Glutamatergic neuron (in vitro differentiated cells): ENCODE data around the gene CCDC187. TPM values are rescaled to one million over a fixed set of nuclear protein-coding genes. Genes with fewer than 3 reads are reported as not detected.

Source experiments
- DNase-seq: peaks from one replicate; pipeline ENCODE4 v3.0.0; 2022
- H3K27ac Mint-ChIP-seq: one replicate; pipeline ENCODE4 v1.8.0; 2020; ENCODE audit warnings: mild to moderate bottlenecking, mixed read lengths, inconsistent platforms; ENCODE audit not compliant: unreplicated experiment
- H3K27me3 Mint-ChIP-seq: one replicate; pipeline ENCODE4 v1.8.0; 2020; ENCODE audit warnings: mild to moderate bottlenecking, moderate library complexity, mixed read lengths, inconsistent platforms; ENCODE audit not compliant: unreplicated experiment
- H3K36me3 Mint-ChIP-seq: one replicate; pipeline ENCODE4 v1.8.0; 2020; ENCODE audit warnings: mild to moderate bottlenecking, mixed read lengths, inconsistent platforms; ENCODE audit not compliant: unreplicated experiment
- H3K4me1 Mint-ChIP-seq: one replicate; pipeline ENCODE4 v1.8.0; 2020; ENCODE audit warnings: mild to moderate bottlenecking, low read depth, mixed read lengths, inconsistent platforms; ENCODE audit not compliant: unreplicated experiment
- H3K4me3 Mint-ChIP-seq: one replicate; pipeline ENCODE4 v1.8.0; 2020; ENCODE audit warnings: mild to moderate bottlenecking, mixed read lengths, inconsistent platforms; ENCODE audit not compliant: unreplicated experiment
- H3K9me3 Mint-ChIP-seq: one replicate; pipeline ENCODE4 v1.8.0; 2020; ENCODE audit warnings: mild to moderate bottlenecking, moderate library complexity, mixed read lengths, inconsistent platforms; ENCODE audit not compliant: unreplicated experiment
- total RNA-seq: library from RNA; stranded (reverse); fragmentation: NEBNext Ultra II Directional; extraction: Animal tissue kit (Norgen Biotek cat#: 25700); gene quantifications from one replicate; pipeline ENCODE4 v1.2.1, GENCODE V29; 2021; ENCODE audit not compliant: unreplicated experiment
- TF ChIP-seq, protein P1 (sequence below): fragments of 200-600 bp; sonication (generic); IDR thresholded peaks from one replicate; pipeline ENCODE4 v1.5.0; 2021; ENCODE audit not compliant: partially characterized antibody, unreplicated experiment

Gene CCDC187
- total RNA-seq, 1 donor from 2014 or later = 15.8 TPM

DNA sequence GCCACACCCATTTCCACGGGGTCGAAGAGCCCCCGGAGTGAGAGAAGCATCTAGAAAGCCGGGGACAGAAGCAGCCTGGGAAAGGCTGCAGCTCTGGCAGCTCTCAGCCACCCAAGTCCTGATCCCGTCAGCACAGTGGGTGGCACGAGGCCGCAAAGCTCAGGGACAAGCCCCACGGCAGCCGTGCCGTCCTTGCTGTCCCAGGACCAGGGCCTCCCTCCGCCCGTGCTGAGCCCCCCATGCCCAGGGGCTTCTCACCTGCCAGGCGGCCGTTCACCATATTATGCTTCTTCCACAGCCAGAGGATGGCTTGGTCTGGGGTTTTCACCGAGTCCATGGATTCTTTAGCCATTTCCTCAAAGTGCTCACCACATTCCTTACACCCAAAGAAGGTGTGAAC, 92.9 kb downstream of the CCDC187 start:
- Mint-ChIP-seq H3K9me3 (peaks cover 6% of the 10 kb centered on the region), H3K27me3 (peaks cover 9% of the 10 kb centered on the region), H3K4me3 (no peak overlapping the region), H3K27ac (no peak overlapping the region), H3K4me1 (peaks cover 19% of the 10 kb centered on the region), H3K36me3 (peaks cover 15% of the 10 kb centered on the region)
- no peak for DNase-seq
- TF ChIP-seq, protein P1, sequence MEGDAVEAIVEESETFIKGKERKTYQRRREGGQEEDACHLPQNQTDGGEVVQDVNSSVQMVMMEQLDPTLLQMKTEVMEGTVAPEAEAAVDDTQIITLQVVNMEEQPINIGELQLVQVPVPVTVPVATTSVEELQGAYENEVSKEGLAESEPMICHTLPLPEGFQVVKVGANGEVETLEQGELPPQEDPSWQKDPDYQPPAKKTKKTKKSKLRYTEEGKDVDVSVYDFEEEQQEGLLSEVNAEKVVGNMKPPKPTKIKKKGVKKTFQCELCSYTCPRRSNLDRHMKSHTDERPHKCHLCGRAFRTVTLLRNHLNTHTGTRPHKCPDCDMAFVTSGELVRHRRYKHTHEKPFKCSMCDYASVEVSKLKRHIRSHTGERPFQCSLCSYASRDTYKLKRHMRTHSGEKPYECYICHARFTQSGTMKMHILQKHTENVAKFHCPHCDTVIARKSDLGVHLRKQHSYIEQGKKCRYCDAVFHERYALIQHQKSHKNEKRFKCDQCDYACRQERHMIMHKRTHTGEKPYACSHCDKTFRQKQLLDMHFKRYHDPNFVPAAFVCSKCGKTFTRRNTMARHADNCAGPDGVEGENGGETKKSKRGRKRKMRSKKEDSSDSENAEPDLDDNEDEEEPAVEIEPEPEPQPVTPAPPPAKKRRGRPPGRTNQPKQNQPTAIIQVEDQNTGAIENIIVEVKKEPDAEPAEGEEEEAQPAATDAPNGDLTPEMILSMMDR = no peak

DNA sequence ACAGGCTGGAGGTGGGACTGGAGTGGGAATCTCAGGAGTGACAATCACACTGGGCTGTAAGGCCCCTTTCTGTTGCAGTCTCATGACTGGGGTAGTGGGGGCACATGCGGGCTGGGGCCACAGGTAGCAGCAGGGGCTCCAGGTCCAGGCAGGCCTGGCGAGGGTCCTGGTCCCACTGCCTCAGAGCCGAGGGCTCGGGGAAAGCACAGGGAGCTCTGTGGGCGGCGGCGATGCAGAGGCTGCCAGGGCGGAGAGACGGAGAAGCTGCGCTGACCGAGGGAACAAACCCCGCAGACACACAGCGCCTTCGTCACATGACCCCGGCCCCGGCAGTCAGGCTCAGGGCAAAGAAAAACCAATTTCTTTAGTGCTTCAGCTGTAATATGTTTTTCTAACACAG, 93.6 kb downstream of the CCDC187 start:
- Mint-ChIP-seq H3K36me3 (peaks cover 15% of the 10 kb centered on the region), H3K27ac (no peak overlapping the region), H3K27me3 (peaks cover 10% of the 10 kb centered on the region), H3K4me1 (peaks cover 19% of the 10 kb centered on the region), H3K9me3 (peaks cover 6% of the 10 kb centered on the region), H3K4me3 (no peak overlapping the region)
- no peak for DNase-seq
- TF ChIP-seq, protein P1 = no peak

- H3K4me3 Mint-ChIP-seq = no peak overlapping the region
Observed at GRCh38 chr9:136209786-136210185, 94.1 kb downstream of the CCDC187 start.

DNA sequence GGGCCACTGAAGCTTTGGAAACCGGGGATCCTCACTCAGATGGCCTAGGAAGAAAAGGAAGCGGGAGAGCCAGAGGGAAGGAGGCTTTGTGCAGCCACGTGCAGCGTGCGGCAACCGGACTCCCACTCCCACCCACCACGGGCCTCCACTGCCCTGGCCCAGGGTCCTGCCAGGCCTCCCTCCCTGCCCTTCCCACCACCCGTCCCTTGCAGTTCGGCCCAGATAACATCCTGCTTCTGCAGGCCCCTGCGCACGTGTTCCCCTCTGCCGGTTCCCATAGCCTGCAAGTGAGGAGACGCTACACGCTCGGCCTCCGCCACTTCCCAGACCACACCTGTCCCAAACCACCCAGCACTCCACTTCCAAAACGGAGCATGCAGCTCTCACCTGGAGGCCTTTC, 94.7 kb downstream of the CCDC187 start:
- H3K27ac Mint-ChIP-seq = no peak overlapping the region
- H3K4me1 Mint-ChIP-seq = peaks cover 19% of the 10 kb centered on the region
- no peak overlapping the region for H3K4me3 Mint-ChIP-seq
- no peak for DNase-seq
- H3K9me3 Mint-ChIP-seq = peaks cover 6% of the 10 kb centered on the region
- peaks cover 10% of the 10 kb centered on the region for H3K36me3 Mint-ChIP-seq
- TF ChIP-seq, protein P1 = no peak
- H3K27me3 Mint-ChIP-seq = peaks cover 10% of the 10 kb centered on the region

More at GRCh38 chr9:136209786-136210185, 94.1 kb downstream of the CCDC187 start:
- H3K27ac Mint-ChIP-seq = no peak overlapping the region
- peaks cover 13% of the 10 kb centered on the region for H3K36me3 Mint-ChIP-seq
- H3K4me1 Mint-ChIP-seq = peaks cover 19% of the 10 kb centered on the region
- peaks cover 10% of the 10 kb centered on the region for H3K27me3 Mint-ChIP-seq
- TF ChIP-seq, protein P1 = no peak
- H3K9me3 Mint-ChIP-seq = peaks cover 6% of the 10 kb centered on the region
- no peak for DNase-seq

DNA sequence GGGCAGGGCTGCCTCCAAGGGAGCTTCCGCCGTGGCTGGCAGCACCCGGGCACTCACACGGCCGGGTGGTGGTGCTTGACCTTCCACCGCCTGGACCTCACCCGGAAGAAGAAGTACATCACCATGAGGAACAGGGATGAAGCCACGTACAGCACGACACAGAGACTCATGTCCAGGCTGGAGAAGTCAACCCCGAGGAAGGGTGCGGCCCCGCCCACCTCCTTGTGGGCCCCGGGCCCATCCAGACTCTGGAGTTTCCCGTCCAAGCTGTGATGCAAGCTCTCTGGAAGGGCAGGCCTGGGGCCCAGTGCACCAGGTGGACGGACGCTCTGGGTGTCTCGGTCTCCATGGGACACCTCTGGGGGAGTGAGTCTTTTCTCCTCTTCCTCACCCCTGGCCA, 95.2 kb downstream of the CCDC187 start:
- no peak for DNase-seq

More for the DNA sequence above, 95.2 kb downstream of the CCDC187 start:
- peaks cover 7% of the 10 kb centered on the region for H3K36me3 Mint-ChIP-seq
- TF ChIP-seq, protein P1 = no peak
- peaks cover 10% of the 10 kb centered on the region for H3K27me3 Mint-ChIP-seq
- peaks cover 19% of the 10 kb centered on the region for H3K4me1 Mint-ChIP-seq
- no peak overlapping the region for H3K27ac Mint-ChIP-seq
- H3K4me3 Mint-ChIP-seq = no peak overlapping the region
- peaks cover 6% of the 10 kb centered on the region for H3K9me3 Mint-ChIP-seq
